GM12872 (cell line): ENCODE data around the gene C1R.

ENCODE experiments used
- CTCF ChIP-seq: IDR thresholded peaks from 3 replicates; pipeline ENCODE4 v1.5.1; 2011; ENCODE audit warnings: low read depth, mild to moderate bottlenecking, low read length, moderate library complexity; ENCODE audit not compliant: insufficient read depth

Gene C1R

GRCh38 chr12:7069386-7069785 lies 22.9 kb downstream of the C1R start:
- no peak for TF ChIP-seq CTCF

- no peak for TF ChIP-seq CTCF
These were observed 23.3 kb downstream of the C1R start for GRCh38 chr12:7068994-7069346.

GRCh38 chr12:7068240-7068993 lies 23.8 kb downstream of the C1R start:
- TF ChIP-seq CTCF = no peak

GRCh38 chr12:7067096-7067495 lies 25.1 kb downstream of the C1R start:
- TF ChIP-seq CTCF = no peak

GRCh38 chr12:7066596-7066995 lies 25.6 kb downstream of the C1R start:
- no peak for TF ChIP-seq CTCF

- no peak for TF ChIP-seq CTCF
These were observed 27.1 kb downstream of the C1R start for GRCh38 chr12:7065073-7065623.

- no peak for TF ChIP-seq CTCF
These were observed 27.7 kb downstream of the C1R start for GRCh38 chr12:7064516-7064915.
